GM19455 (cell line): ENCODE data around the gene ST8SIA5.

Experiments used
- ATAC-seq: cut with Tn5 transposase; IDR thresholded peaks from one replicate; pipeline ENCODE4 v1.9.1; 2021; ENCODE audit not compliant: unreplicated experiment

Gene ST8SIA5

GRCh38 chr18:46748466-46748865 lies 8.4 kb downstream of the ST8SIA5 start:
- ATAC-seq, result no peak

- no peak for ATAC-seq
Measured at GRCh38 chr18:46740046-46740445, 16.8 kb downstream of the ST8SIA5 start.

GRCh38 chr18:46738491-46738890 lies 18.4 kb downstream of the ST8SIA5 start:
- no peak for ATAC-seq

- no peak for ATAC-seq
Measured at GRCh38 chr18:46736736-46737135, 20.1 kb downstream of the ST8SIA5 start.

- ATAC-seq, result no peak
Measured at GRCh38 chr18:46736135-46736534, 20.7 kb downstream of the ST8SIA5 start.

GRCh38 chr18:46734981-46735380 lies 21.9 kb downstream of the ST8SIA5 start:
- no peak for ATAC-seq

GRCh38 chr18:46733872-46734271 lies 23.0 kb downstream of the ST8SIA5 start:
- ATAC-seq, result no peak

GRCh38 chr18:46732801-46733200 lies 24.1 kb downstream of the ST8SIA5 start:
- ATAC-seq, result no peak

- ATAC-seq, result no peak
Measured at GRCh38 chr18:46732201-46732600, 24.7 kb downstream of the ST8SIA5 start.

GRCh38 chr18:46731316-46731715 lies 25.5 kb downstream of the ST8SIA5 start:
- no peak for ATAC-seq

- no peak for ATAC-seq
Measured at GRCh38 chr18:46728219-46728930, 28.5 kb downstream of the ST8SIA5 start.

- no peak for ATAC-seq
Measured at GRCh38 chr18:46727177-46727576, 29.7 kb downstream of the ST8SIA5 start.

GRCh38 chr18:46725310-46725709 lies 31.5 kb downstream of the ST8SIA5 start:
- ATAC-seq, result no peak

- no peak for ATAC-seq
Measured at GRCh38 chr18:46723856-46724415, 32.9 kb downstream of the ST8SIA5 start.

GRCh38 chr18:46722051-46722450 lies 34.8 kb downstream of the ST8SIA5 start:
- no peak for ATAC-seq

- no peak for ATAC-seq
Measured at GRCh38 chr18:46721331-46721730, 35.5 kb downstream of the ST8SIA5 start.

- no peak for ATAC-seq
Measured at GRCh38 chr18:46720521-46720920, 36.3 kb downstream of the ST8SIA5 start.

- ATAC-seq, result no peak
Measured at GRCh38 chr18:46720092-46720491, 36.8 kb downstream of the ST8SIA5 start.

- no peak for ATAC-seq
Measured at GRCh38 chr18:46719388-46719787, 37.5 kb downstream of the ST8SIA5 start.

- no peak for ATAC-seq
Measured at GRCh38 chr18:46718501-46719341, 38.1 kb downstream of the ST8SIA5 start.

GRCh38 chr18:46716827-46717226 lies 40.0 kb downstream of the ST8SIA5 start:
- ATAC-seq, result no peak

GRCh38 chr18:46716336-46716735 lies 40.5 kb downstream of the ST8SIA5 start:
- no peak for ATAC-seq
